Inflammatory macrophage (primary cell): ENCODE measurements around the gene POLDIP2.

Experiments
- DNase-seq, 2 donors: peaks; one replicate each; pipeline ENCODE4 v3.0.0-alpha.2; 2020 to 2022

The POLDIP2 gene

DNA sequence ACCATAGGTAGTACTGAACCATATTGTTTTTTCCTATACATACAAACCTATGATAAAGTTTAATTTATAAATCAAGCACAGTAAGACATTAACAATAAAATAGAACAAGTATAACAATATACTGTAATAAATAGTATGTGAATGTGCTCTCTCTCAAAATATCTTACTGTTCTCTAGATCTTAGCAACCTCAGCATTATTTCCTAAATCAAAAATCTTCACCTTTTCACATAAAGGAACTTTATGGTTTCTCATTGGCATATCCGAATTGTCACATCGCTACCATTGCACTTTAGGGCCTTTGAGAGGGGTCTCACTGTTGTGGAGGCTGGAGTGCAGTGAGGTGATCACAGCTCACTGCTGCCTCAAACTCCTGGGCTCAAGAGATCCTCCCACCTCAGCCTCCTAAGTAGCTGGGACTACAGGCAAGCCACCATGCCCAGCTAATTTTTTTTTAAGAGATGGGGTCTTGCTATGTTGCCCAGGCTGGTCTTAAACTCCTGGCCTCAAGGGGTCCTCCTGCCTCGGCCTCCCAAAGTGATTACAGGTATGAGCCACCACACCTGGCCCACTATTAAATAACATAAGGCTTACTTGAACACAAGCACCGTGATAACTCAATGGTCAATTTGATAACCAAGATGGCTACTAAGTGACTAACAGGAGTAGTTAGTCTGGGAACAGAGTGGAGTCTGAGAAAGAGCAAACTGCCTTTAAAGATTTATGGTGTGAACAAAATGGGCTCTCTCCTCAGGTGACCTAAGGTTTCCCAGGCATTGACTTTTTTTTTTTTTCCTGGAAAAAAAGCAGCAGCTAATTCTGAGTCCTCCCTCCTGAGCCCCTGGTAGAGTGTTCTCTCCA, 41.3 kb downstream of the POLDIP2 start:
- no peak for DNase-seq

DNA sequence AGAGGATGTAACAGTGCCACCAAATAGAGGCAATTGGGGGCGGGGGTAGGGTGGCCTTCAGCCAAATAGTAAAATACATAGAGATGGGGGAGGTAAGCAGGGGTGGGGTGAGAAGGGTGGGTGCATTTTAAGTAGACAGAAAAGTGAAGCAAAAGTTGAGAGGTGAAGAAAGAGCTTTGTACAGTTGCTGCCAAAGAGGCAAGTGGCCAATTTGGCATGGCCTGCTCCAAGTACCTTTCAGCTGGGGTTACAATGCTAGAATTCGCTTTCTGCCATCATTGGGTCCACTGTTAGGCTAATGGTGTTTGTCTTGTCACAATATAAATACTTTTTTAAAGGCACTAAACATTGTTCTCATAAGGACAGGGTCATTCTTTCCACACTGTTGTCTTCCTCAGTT, 43.5 kb downstream of the POLDIP2 start:
- no peak for DNase-seq

DNA sequence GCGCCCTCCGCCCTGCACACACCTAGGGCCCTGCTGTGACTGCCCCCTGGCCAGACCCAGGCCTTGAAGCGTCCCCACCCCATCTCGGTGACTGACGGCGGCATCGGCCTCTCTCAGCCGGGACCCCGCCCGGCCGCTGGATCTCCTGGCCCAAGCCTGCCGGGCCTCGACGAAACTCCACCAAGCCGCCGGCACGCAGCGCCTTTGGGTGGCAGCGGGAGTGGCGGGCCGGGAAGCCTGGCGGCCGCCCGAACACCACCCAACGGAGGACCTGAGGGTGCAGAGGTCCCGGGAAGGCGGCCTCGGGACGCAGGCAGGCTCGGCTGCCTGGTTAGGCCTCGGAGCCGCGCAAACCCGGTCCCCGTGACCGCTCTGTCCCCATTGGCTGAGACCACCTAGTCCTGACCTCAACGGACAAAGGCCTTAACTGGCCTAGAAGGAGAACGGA, 50.3 kb downstream of the POLDIP2 start:
- no peak for DNase-seq

DNA sequence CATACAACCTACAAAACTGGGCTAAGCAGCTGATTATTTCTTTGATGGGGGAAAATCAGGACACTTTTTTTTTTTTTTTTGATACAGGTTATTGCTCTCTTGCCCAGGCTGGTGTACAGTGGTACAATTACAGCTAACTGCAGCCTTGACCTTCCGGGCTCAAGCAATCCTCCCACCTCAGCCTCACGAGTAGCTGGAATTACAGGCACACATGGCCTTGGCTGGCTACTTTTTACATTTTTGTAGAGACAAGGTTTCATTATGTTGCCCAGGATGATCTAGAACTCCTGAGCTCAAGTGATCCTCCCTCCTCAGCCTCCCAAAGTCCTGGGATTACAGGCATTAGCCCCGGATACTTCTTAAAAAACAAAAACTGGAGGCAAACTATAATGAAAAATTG, 58.9 kb downstream of the POLDIP2 start:
- no peak for DNase-seq
